Heart left ventricle (tissue), 13 donors: ENCODE measurements around the gene LRRC43.

Source experiments
- CTCF ChIP-seq, 12 donors: fragments of 200-600 bp; sonication (generic) in 4 of 12; IDR thresholded peaks; one replicate each; pipeline versions ENCODE4 v1.5.0 to v1.8.0; 2018 to 2022; ENCODE audit warnings: antibody characterized with exemption in 12 of 12, mild to moderate bottlenecking in 5 of 12
- POLR2A ChIP-seq, 2 donors: fragments of 450-650 bp; IDR thresholded peaks; one replicate each; pipeline ENCODE4 v1.6.1; 2017; ENCODE audit warnings: antibody characterized with exemption in 2 of 2, mild to moderate bottlenecking in 2 of 2, moderate library complexity in 2 of 2
- donor health status: ischemic (EF 13 %, LVEDD 7.1; RV severe dilation, severe dysfunction).
- donor health status: DM: no; HTN: yes; CAD: no.
- donor health status: DM: no; HTN: no; CAD: no.
- donor health status: ischemic (EF 25% LVEDD 6.9; RV normal size, moderate dysfunction).
- donor health status: ischemic (EF 25% LVEDD 5.7; RV mildly dilated, moderate dysfunction).
- donor health status: ischemic (EF 35%, LVEDD 5.7; RV mildly dilated, moderate dysfunction).
- donor health status: nonischemic (EF 11% LVEDD 7.7; RV severe dilation, severe dysfunction).
- donor health status: DM: yes; HTN: yes; CAD: no.
- donor health status: PGD.
- donor health status: ischemic (EF 29% LVEDD 5.4; RV normal size, mild dysfunction).
- donor health status: nonischemic (EF 23%, LVEDD 6.1; RV moderate dilation, normal function).

GRCh38 chr12:122159882-122160281, 23.0 kb upstream of the LRRC43 start:
- no peak for TF ChIP-seq CTCF (IDR thresholded peaks at IDR 0.05)
- TF ChIP-seq POLR2A (IDR thresholded peaks at IDR 0.05) = no peak
